ENCODE measurements around the gene WDR6.

Gene WDR6

GRCh38 chr3:48966876-48967361 is 40.3 kb upstream of the WDR6 start:
- H3K4me3 ChIP-seq (ENCODE audit: control insufficient read depth, low read depth, low read length) = no peak overlapping the region
- peak; percentile 53 for DNase-seq (ENCODE audit: low read depth)
- no peak for TF ChIP-seq CTCF (conservative IDR thresholded peaks at IDR 0.05; ENCODE audit: control insufficient read depth, insufficient read depth, low read depth, low read length)

DNA sequence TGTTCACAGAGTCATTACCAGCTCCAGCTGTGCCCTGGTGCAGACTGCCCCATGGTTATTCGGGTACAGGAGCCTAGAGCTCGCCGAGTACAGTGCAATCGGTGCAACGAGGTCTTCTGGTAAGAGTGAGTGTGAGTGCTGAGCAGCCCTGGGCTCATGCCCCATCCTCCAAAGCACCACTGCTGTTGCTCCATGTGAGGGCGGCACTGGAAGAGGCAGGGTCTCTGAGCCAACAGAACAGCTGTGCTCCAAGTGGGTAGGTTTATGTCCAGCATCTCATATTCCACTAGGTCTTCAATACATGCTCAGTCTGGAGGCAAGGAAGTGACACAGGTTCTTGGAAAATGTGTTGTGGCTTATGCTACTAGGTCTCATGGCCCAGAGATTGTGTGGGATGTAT is 36.6 kb upstream of the WDR6 start:
- H3K4me3 ChIP-seq (ENCODE audit: control insufficient read depth, low read depth, low read length) = no peak overlapping the region
- TF ChIP-seq CTCF (conservative IDR thresholded peaks at IDR 0.05; ENCODE audit: control insufficient read depth, insufficient read depth, low read depth, low read length) = no peak
- no peak for DNase-seq (ENCODE audit: low read depth)

- DNase-seq (ENCODE audit: low read depth) = no peak
- no peak overlapping the region for H3K4me3 ChIP-seq (ENCODE audit: control insufficient read depth, low read depth, low read length)
- no peak for TF ChIP-seq CTCF (conservative IDR thresholded peaks at IDR 0.05; ENCODE audit: control insufficient read depth, insufficient read depth, low read depth, low read length)
These were observed 32.9 kb upstream of the WDR6 start for GRCh38 chr3:48974076-48974864.

DNA sequence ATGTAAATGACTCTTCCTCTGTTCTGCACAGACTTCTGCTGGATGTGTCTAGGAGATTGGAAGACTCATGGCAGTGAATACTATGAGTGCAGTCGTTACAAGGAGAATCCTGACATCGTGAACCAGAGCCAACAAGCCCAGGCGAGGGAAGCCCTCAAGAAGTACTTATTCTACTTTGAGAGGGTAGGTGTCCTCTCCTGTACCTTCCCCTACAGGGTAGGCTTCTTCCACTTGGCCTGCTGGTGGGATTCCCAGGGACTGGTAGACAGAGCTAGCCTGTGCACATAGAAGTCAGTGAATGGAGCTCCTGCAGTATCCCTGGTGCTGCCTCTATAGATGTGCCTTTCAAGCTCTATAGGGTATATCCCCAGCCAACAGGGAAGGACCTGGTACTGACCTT is 27.7 kb upstream of the WDR6 start:
- no peak for DNase-seq (ENCODE audit: low read depth)
- TF ChIP-seq CTCF (conservative IDR thresholded peaks at IDR 0.05; ENCODE audit: control insufficient read depth, insufficient read depth, low read depth, low read length) = no peak
- H3K4me3 ChIP-seq (ENCODE audit: control insufficient read depth, low read depth, low read length) = no peak overlapping the region

GRCh38 chr3:48980295-48980694 is 26.9 kb upstream of the WDR6 start:
- TF ChIP-seq CTCF (conservative IDR thresholded peaks at IDR 0.05; ENCODE audit: control insufficient read depth, insufficient read depth, low read depth, low read length) = no peak
- no peak for DNase-seq (ENCODE audit: low read depth)
- no peak overlapping the region for H3K4me3 ChIP-seq (ENCODE audit: control insufficient read depth, low read depth, low read length)

DNA sequence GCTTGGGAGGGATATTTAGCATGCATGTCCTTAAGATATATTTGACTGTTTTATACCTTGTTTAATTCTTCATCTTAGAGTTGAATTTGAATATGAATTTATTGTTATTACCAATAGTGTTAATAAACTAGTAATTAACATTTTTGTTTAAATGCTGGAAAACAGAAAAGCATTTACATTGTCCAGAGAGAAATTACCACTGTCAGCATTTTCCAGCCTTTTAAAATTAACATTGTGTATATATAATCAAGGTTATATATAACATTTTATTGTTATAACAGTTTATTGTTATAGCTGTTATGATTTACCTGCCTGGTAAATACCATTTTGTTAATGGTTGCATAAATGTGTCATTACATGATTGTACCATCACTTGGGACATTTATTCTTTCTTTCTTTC is 25.2 kb upstream of the WDR6 start:
- DNase-seq (ENCODE audit: low read depth) = no peak
- H3K4me3 ChIP-seq (ENCODE audit: control insufficient read depth, low read depth, low read length) = no peak overlapping the region
- TF ChIP-seq CTCF (conservative IDR thresholded peaks at IDR 0.05; ENCODE audit: control insufficient read depth, insufficient read depth, low read depth, low read length) = no peak

Data from fibroblast of mammary gland (primary cell).